ENCODE data around the gene TAS1R3.

DNA sequence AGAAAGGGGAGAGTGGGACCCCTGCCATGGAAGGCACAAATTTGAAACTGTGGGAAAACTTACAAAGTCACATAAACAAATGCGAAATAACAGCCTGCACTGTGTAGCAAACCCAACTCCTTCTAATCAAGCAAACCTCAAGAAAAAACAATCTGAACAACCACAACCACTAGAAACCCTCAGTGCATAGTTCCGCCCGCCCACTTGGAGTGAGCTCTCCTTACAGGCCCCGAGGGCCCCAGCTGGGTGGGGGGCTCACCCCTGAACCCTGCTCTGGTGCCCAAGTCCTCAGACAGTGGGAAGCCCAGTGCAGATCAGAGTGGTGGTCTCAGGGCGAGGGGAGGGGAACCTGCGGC lies 28.2 kb downstream of the TAS1R3 start:
- TF ChIP-seq, protein P1, sequence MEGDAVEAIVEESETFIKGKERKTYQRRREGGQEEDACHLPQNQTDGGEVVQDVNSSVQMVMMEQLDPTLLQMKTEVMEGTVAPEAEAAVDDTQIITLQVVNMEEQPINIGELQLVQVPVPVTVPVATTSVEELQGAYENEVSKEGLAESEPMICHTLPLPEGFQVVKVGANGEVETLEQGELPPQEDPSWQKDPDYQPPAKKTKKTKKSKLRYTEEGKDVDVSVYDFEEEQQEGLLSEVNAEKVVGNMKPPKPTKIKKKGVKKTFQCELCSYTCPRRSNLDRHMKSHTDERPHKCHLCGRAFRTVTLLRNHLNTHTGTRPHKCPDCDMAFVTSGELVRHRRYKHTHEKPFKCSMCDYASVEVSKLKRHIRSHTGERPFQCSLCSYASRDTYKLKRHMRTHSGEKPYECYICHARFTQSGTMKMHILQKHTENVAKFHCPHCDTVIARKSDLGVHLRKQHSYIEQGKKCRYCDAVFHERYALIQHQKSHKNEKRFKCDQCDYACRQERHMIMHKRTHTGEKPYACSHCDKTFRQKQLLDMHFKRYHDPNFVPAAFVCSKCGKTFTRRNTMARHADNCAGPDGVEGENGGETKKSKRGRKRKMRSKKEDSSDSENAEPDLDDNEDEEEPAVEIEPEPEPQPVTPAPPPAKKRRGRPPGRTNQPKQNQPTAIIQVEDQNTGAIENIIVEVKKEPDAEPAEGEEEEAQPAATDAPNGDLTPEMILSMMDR (IDR thresholded peaks at IDR 0.05; ENCODE audit: low read depth, low read length, missing input control) = no peak
- TF ChIP-seq FOXA1 (IDR thresholded peaks at IDR 0.05) = no peak

All from liver (tissue), 2 donors.